Epidermal melanocyte (primary cell): ENCODE measurements around the gene GJB2.
A peak's percentile ranks its signal among the peaks of the same experiment; 100 is the strongest.

ENCODE experiments used
- DNase-seq: peaks from one replicate; pipeline ENCODE4 v3.0.0; 2011; ENCODE audit warnings: low spot score; ENCODE audit not compliant: insufficient read length

Gene GJB2

GRCh38 chr13:20192836-20193161 is at the start of gene GJB2:
TSS of gene GJB2 (minus strand) at chr13:20192938. CDS start at chr13:20189581, 3,357 bp downstream.
- DNase-seq: no peak

DNA sequence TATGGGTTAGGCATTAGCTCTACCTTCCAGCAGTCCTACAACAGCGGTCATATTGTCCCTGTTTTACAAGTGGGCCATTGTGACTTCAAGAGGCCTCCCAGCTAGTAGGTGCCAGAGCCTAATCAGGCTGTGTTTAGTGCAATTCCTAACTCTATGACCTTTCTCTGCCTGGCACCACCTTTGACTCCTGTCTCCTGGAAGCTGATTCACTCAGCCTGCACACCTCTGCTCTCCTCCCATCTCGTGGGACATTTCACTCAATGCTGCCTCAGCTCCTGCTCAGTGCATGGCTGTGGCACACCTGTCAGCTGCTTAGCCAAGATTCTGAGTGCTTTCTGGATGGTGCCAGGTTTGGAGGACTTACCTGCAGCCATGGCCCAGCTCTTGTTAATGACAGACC is 48.9 kb upstream of the GJB2 start:
- DNase-seq: no peak

DNA sequence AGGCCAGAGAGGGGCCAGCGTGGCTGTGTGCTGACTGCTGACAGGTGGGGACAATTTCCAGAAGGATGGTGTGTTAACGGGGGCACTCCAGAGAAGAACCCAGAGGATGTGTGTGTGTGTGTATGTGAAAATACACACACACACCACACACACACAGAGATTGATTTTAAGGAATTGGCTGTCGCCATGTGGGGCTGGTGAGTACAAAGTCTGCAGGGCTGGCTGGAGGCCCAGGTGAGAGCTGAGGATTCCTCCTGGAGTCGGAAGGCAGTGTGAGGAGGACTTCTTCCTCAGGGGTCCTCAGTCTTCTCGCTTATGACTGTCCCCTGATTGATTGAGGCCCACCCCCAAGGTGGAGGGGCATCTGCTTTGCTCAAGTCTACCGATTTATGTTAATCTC is 47.0 kb upstream of the GJB2 start:
- no peak for DNase-seq

DNA sequence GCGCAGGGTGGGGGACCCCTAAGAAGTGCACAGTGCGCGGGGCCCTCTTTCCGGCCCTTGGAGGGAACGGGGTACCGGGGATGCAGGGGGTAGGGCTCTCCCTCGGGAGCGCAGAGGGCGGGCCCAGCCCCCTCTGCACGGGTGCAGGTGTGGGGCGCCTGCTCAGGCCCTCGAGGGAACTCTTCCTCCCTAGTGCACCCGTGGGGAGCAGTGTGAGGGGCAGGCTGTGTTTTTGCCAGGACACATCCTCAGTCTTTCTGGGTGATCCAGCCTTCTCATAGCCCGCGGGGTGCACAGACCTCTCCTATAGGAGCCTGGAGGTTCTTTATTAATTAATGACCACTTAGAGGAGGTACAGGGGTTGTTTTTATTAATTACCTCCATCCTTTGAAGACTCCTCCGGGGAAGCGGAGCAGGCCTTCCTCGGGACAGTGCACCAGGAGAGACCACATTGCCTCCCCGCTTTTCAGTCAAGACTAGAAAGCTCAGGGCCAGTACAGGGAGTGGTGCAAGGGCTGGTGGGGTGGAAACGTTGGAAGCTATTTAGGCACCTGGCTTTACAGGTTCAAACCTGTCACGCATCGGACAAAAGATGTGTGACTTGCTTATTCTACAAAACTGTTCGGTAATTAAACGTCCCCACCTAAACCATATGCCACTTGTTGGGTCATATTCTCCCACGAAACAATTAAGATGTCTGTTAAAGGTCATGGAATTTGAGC is 40.0 kb upstream of the GJB2 start:
- DNase-seq: no peak

DNA sequence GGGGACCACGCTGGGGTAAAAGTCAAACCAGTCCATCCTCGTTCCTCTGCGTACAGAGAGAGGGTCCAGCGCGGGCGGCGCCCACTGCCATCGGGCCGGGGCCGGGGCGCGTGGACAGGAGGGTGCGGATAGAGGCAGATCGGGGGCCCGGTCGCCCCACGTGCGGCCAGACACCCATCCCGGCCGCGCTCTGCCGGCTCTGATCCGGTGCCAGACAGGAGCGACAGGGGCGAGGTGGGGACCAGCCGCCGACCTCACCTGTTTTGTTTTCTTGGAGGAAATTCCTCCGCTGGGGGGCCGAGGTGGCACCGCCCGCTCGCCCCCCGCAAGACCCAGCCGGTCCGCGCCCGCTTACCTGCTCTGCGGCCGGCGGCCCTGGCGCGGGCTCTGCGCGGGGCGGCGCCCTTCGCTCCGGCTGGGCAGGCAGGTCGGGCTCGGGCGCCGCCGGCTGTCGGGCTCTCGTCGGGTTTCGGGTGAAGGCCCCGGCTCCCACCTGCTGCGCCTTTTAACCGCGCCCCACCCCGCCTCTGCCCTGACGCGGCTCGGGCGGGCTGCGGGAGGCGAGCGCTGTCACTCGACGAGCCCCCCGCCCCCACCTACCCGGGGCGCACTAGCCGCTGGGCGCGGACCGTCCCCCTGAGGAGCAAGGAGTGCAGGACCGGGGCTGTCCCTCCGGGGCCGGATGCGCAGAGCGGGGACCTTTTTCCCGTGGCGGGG is 39.3 kb upstream of the GJB2 start, which contains the start of gene GJB6:
Gene GJB6 (minus strand): TSS at position 481 of the 717 bp plus-strand sequence. CDS start 8,839 bp downstream, outside the sequence.
- DNase-seq: no peak

DNA sequence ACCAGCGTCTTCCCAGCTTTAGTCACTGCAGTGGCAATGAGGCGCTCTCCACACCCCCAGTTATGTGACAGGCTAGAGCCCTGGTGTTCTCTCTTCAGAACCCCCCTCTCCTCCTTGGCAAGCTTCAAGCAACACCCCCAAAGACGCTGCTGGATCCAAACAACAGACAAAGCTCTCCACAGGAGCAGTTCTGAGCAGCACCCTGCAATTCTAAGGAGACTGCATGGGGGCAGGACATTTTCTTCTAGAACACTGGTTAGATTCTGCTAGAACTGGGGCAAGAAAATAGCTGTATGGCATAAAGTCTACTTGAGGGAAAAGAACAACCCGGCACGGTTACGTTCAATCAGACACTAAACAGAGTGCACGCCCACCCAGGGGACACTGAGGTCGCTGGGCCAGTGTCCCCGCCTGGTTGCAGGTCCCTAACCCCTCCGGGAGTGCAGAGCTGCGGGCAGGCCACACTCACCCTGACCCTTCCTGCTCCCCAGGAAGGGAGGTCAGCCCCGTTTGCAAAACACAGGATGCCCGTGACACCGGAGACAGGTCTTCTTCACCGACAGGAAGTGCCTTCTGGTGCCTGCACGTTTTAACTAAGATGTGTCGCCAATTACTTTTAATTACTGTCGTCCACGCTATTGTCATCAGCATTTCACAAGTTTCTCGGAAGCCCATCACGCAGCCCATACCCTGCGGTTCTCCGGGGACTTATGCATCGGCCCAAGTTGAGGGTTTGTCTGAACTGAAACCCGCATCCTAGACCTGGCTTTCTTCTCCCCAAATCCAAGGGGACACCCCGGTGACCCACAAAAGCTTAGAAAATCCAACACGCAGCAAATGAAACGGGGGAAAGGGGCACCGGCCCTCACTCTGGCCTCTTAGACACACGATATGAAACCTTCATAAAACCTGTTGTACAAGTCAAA is 38.4 kb upstream of the GJB2 start:
- DNase-seq: no peak

DNA sequence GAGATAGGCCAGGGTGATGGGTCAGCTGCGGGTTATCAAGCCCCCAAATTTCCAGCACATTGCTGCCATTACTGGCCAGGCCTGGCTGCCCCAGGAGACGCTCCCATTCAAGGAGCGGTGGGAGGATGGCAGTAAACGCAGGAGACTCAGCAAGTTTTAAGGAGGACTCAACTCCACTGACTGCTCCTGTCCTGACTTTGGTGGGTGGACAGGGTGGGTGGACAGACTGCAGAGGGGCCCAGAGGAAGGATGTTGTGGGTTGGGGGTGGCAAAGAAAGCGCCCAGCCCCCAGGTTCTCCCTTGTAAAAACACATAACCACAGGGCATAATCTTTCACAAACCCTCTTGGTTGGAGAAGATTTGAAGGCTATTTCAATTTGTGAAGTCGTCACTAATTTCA is 35.0 kb upstream of the GJB2 start:
- no peak for DNase-seq

DNA sequence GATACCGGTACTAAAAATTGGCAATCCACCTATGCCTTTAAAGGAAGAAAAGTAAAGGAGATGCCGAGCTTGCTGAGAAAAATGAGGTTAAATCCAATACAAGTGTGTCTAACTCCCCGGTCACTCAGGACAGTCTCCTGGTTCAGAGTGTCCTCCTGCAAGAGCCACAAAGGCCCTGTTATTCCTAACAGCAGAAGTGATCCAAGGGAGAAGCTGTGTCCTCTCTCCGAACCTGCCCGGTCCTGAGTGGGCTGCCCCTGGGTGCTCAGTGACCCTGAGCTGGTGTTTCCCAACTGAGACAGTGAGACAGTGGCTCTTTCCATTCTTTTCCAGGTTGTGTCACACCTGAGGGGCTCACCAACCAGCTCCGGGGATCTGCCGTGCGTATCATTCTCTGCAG is 34.5 kb upstream of the GJB2 start:
- no peak for DNase-seq

- no peak for DNase-seq
These were observed 29.8 kb upstream of the GJB2 start for GRCh38 chr13:20222553-20222952.

DNA sequence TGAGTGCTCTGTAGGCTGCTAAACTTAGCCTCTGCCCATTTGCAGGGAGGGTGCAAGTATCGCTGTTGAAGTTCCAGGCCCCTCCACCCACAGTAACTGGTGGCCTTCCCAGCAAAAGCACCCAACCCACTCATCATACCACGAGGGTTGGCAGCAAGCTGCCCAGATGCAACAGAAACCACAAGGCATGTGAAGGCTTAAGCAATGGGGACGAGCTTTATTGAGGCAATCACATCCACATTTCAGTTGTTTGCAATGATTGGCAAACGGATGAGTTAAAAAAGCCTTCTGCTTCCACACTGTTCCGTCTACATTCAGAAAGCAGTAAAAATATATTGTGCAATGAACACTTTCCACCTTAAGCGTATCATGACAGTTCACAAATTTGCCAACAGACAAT is 29.0 kb upstream of the GJB2 start:
- DNase-seq: no peak

DNA sequence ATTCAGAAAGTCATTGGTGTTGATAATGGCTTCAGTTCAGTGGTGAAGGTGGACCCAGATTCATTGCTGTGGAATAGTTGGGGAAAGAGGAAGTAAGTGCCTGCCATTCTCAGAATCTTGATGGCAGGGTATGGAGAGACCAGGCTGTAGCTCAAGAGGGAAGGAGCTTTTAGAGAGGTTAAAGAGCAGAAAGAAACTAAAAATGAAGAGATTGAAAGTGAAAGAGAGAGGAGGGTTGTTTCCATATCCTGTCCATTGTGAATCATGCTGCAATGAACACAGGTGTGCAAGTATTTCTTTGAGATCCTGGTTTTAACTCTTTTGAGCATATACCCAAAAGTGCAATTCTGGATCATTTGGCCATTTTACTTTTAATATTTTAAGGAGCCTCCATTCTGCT is 26.8 kb upstream of the GJB2 start:
- no peak for DNase-seq

- DNase-seq: no peak
These were observed 24.4 kb upstream of the GJB2 start for GRCh38 chr13:20217168-20217567.

GRCh38 chr13:20209948-20210347 is 17.2 kb upstream of the GJB2 start:
- no peak for DNase-seq

DNA sequence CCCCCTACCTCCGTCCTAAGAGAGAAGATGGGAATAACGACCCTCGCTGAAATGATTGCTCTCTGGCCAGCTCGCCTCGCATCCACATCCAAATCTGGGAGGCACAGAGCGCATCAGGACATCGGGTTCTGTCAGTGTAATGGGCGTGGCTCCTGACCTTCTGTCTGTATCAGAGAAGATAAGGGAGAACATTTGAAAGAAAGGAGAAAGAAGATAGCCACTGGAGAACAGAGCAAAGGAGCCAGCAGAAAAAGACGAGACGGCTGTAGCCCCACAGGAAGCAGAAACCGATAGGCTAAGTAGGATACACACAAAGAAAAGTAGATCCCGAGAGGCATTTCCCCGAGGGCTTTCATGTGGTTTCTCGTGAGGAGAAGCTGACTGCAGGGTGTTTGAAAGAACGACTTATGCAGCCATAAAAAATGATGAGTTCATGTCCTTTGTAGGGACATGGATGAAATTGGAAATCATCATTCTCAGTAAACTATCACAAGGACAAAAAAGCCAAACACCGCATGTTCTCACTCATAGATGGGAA is 14.0 kb upstream of the GJB2 start:
- no peak for DNase-seq

DNA sequence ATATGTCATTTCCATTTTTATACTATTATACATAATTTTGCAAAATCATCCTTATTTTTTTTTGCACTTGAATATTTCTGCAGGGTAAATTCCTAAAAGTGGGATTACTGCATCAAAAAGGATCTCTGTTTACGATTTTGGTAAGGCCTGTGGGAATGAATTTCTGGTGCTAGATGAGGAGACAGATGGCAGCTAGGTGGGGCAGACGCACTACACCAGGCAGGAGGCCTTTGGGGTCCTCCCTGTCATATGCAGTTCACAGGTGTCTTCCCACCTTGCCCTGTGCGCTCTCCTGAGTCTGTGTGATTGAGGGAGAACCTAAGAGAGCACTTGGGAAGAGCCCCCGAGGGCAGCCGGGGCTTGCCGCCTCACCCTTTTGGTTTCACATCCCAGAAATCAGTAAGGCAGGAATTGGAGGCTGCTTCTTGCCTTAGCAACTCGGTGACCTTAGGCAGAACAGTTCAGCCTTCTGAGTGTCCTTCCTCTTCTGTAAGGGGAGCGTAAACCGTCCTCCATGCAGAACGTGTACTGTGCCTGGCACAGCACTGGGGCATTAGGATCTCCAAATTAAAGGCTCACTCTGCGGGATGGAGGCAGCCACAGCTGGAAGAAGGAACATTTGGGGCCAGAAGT is 13.4 kb upstream of the GJB2 start:
- DNase-seq: no peak

DNA sequence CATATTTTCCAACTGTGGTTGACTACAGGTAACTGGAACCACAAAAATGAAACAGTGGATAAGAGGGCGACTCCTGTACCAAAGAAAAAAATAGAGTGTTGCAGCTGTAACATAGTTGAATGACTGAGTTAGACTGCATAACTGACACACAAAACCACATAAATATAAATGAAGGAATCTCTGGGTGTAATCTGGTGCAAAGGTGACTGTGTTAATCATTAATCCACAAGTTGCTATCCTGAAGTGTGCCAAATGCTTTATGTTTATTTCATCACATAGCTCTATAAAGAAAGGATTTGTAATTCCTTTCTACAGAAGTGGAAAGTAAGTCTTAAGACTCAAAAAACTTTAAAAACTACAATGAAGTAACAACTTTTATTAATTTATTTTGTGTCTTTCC is 6.0 kb upstream of the GJB2 start:
- DNase-seq: no peak

DNA sequence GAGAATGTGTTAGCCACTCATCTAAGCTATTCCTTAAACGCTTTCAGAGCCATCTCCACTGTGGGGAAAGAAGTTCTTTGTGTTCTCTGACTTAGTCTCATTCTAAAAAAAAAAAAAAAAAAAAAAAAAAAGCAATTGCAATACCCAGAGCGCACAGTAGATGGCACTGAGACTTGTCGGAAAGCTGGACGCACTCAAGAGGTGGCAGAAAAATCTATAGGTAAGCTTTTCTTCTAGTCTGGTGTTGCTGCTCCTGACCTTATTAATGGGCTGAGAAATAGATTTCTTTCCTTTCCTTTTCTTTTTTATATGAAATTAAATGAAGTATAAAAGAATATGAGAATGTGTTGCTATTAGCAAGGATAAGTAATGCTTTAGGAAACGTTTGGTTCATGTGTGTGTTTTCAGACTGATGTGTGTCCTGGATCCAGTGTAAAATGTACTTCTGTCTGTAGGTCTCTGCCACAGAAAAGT is 4.7 kb upstream of the GJB2 start:
- peak; percentile 75 for DNase-seq

- no peak for DNase-seq
These were observed 3.1 kb upstream of the GJB2 start for GRCh38 chr13:20195801-20196200.

DNA sequence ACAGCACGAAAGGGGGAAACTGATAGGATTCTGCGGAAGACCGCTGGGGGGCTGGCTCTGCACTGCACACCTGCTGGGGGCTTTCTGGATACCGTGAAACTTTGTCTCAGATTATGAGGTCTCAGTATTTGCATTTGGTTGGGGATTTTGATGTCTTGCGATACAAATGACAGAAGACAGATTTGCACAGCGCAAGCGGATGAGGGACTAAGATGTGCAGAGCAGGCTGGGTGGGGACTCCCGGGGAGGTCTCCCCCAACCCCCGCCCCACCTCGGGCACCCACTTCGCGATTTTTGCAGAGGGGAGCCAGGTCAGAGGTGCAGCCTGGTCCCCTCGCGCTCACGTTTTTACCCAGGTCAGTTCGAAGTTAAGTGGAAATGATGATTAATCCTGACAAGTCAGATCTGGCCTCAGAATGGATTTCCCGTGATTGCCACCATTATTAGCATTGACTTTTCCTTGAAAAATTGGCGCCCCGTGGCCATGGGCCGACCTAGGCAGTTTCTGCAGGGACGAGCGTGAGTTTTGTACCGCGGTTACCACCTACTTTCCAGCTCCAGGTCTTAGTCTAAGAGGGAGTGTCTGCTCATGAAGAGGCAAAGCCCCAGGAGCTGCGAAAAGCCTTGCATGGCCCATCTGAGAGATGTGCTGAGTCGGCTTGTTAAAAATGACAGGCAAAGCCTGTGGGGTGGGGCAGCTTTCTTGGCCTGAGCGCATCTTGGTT is 1.3 kb upstream of the GJB2 start:
- DNase-seq: no peak

DNA sequence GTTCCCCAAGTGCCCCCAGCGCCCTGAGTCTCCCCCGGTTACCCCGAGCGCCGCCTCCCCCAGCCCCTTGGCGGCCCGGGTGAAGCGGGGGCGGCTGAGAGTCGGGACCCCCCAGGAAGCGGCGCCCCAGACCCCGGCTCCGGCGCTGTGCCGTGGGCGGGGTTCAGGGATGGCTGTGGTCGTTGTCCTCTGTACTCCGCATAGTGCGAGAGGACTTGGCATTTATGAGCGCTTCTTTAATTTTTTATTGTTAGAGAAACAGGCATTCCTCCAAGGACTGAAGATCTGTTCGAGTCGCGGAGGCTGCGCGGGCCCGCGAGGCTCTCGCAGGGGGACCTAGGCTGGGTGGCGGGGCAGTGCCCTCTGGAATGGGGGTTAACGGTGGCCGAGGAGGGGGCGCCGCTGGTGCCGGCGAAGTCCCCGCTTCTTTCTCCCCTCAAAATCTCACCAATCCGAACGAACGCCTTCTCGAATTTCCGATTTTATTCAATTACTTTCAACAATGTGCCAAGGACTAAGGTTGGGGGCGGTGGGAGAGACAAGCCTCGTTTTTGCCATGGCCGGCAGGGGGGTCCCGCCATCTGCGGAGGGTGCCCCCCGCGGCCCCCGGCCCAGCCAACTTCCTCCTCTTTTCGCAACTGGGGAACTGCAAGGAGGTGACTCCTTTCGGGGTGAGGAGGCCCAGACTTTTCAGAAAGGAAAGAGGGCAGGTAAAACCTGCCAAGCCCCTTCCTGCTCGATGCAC is 596 bp upstream of the GJB2 start:
- DNase-seq: no peak
